Embryonic facial prominence (tissue), 1 donor: ENCODE measurements around the gene BGLAP.

Experiments used
- DNase-seq: peaks from one replicate; pipeline ENCODE4 v3.0.0-alpha.2; 2016; ENCODE audit errors: extremely low spot score

Gene BGLAP

DNA sequence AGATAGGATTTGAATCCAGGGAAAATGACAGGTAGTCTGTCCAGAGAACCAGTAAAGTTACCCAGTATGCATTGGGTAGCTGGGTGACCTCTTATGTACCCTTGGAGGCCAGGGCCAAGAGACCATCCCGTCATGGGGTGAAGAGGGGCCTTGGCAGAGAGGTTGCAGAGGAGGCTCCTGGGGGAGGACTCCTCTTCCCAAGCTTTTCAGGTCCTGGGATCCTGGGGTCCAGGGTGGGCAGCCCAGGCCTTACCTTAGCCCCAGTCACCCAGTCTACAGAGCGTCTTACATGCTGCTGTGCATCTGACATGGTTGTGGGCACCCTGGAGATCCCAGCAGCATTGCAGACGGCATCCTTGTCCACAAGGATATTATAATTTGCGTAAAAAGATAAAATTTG, 15.2 kb upstream of the BGLAP start:
- DNase-seq: no peak

DNA sequence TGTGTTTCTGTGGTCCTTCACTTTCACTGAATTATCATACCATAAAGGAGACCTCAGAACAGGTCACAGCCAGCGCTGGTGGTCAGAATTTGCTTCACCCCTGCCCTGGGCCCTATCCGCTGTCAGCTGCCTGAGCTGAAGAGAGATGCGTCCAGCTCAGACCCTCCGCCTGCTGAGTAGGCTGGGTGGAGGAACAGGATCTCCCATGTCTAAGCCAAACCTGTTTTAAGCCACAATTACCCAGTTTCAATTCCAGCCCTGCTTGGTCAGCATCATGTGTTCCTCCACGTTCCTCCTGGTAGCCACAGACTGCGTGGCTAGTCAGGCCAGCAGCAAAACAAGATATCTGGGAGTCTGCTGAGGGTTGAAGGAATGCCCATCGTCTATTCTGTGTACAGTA, 13.5 kb upstream of the BGLAP start:
- DNase-seq: no peak

DNA sequence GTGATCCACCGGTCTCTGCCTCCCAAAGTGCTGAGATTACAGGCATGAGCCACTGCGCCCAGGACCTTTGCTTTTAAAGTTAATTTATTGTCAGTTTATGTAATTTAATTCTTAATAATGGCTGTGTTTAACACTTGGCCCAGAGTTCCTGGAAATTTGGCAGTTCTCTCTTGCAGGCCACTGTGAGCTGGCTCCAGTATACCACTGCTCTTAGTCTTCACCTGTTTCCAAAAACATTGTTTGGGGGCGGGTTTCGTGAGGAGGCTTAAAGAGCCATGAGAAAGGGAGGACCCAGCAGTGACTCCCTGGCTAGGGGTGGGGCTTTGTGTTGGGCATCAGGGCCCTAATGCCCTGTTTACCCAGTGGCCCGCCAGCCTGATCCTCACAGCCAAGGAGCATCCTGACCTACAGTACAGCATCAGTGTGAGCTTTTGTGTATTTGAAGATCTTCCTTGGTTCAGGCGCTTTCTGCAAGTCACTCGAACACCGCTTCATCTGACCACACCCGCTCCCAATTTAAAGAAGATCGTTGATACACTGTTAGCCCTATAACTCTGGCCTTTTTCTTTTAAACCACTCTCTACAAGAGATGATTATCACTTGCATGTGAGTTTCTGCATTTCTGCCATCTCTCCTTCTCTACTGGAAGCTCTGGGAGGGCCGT, 12.0 kb upstream of the BGLAP start:
- DNase-seq: no peak

DNA sequence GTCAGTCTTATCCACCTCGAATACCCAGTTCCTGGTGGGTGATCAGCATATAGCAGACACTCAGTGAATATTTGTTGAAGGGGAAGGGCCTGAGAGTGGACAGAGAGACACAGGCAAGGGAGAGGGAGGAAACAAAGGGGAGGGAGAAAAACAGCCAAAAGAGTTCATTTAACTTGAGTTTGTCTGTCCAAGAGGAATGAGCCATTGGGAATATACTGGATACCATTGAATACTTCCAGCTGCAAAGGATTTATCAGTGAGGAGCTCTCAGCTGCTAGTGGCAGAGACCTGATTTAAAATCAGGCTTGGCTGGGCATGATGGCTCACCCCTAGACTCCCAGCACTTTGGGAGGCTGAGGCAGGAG, 11.5 kb upstream of the BGLAP start:
- DNase-seq: no peak

DNA sequence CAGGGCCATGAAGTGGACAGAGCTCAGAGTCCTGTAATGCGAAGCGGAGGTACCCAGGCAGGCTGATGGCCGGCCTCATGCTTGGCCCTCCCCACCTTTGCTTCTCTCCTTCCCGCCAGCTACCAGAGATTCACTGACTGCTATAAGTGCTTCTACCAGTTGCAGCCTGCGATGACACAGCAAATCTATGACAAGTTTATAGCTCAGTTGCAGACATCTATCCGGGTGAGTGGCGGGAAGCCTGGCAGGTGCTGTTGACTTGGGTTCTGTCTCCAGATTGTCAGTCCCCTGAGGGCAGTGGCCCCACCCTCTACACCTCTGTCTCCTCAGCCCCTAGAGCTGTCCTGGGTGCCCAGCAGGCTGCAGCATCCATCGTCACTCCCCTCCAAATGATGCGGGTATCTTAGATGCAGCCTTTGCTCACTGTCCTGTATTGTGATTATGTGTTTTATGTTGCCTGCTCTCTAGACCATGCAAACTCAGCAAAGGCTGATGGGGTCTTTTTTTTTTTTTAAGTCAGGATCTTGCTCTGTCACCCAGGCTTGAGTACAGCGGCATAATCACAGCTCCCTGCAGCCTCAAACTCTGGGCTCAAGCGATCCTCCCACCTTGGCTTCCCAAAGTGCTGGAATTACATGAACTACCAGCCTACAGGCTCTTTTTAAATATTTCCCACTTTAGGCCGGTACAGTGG, 9.6 kb upstream of the BGLAP start:
- DNase-seq: no peak

DNA sequence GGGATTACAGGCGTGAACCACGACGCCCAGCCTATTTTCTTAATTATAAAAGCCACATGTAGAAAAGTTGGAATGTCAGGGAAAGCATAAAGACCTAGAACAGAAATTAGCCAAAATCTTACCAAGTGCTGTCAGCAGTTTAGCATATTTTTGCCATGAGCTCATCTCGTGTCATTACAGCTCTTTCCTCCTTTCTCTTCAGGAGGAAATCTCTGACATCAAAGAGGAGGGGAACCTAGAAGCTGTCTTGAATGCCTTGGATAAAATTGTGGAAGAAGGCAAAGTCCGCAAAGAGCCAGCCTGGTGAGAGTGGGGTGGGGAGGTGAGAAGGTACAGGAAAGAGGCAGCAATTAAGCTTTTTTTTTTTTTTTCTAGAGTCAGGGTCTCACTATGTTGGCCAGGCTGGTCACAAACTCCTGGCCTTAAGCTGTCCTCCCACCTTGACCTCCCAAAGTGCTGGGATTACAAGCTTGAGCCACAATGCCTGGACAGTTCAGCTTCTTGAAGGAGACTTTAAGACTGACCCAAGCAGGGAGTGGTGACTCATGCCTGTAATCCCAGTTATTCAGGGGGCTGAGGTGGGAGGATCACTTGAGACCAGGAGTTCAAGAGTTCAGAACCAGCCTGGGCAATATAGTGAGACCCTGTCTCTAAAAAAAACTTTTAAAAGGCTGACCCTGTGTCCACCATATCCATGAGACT, 8.4 kb upstream of the BGLAP start:
- no peak for DNase-seq

DNA sequence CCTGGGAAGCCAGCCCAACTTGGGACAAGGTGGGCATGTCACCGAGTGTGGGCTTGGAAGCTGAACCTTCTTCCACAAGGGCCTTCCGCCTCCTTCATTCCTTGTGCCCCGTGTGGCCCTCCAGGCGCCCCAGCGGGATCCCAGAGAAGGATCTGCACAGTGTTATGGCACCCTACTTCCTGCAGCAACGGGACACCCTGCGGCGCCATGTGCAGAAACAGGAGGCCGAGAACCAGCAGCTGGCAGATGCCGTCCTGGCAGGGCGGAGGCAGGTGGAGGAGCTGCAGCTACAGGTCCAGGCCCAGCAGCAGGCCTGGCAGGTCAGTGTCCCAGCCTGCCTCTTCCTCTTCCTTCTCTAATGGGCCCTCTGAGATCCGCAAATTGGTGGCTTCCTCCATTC, 5.8 kb upstream of the BGLAP start:
- no peak for DNase-seq

DNA sequence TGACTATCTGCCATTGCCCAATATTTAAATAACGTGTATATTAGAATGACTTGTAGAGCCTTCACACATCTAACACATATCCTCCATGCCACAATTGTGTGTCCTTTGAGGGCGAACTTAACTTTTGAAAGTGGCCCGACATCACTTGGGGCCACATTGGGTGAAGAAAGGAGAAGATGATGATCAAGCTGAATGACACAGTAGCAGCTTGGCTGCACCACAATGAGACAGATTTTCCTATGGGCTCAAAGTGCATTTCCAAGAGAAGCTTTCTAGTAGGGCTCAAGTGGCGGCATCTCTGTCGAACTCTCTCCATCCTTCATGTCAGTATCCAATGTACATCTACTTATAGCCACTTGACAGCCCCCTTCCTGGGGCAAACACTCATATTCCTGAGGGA, 3.7 kb upstream of the BGLAP start:
- no peak for DNase-seq

DNA sequence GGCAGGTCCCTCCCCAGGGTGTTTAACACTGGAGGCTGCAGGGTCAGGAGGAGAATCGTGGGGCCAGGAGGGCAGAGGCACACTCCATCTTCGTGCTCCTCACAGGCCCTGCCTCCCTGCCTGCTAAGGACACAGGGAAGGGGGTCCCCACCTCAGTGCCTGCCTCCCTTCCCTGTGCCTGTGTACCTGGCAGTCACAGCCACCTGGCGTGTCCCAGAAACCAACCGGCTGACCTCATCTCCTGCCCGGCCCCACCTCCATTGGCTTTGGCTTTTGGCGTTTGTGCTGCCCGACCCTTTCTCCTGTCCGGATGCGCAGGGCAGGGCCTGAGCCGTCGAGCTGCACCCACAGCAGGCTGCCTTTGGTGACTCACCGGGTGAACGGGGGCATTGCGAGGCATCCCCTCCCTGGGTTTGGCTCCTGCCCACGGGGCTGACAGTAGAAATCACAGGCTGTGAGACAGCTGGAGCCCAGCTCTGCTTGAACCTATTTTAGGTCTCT, 623 bp upstream of the BGLAP start:
- no peak for DNase-seq

DNA sequence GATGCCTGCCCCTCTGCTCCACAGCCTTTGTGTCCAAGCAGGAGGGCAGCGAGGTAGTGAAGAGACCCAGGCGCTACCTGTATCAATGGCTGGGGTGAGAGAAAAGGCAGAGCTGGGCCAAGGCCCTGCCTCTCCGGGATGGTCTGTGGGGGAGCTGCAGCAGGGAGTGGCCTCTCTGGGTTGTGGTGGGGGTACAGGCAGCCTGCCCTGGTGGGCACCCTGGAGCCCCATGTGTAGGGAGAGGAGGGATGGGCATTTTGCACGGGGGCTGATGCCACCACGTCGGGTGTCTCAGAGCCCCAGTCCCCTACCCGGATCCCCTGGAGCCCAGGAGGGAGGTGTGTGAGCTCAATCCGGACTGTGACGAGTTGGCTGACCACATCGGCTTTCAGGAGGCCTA, 754 bp downstream of the BGLAP start:
- no peak for DNase-seq

DNA sequence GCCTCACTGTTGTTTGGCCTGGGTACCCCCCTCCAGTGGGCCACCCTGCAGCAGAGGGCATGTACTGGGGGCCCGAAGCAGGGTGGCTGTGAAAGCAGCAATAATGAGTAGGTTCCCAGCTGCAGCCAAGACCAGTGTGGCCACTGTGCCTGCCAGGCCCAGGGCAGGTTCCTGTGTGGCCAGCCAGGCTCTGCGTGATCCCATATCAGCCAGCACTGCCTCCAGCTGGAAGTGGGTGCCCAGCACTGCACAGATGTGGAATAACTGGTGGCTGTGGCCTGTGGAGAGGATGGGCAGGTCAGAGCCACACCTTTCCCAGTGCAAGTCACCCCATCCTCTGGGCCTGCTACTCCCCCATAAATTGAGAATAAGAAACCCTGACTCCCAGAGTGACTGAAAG, 2.1 kb downstream of the BGLAP start:
- no peak for DNase-seq

DNA sequence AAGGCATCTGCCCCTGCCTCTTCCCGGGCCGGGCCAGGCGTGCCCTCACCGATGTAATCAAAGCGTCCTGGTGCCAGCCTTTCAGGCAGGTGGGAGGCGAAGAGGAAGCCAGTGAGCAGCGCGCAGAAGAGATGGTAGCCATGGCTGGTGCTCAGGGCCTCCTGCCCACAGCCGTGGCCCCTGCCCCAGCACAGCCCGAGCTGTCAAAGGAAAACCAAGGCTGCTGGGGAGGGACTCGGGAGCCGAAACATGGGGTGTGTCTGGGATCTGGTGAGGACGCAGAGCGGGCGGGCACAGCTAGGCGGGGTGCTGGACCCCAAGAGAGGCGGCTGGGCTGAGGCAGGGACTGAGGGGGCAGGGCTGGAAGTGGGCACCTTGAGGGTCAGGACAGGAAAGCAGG, 2.7 kb downstream of the BGLAP start:
- no peak for DNase-seq

DNA sequence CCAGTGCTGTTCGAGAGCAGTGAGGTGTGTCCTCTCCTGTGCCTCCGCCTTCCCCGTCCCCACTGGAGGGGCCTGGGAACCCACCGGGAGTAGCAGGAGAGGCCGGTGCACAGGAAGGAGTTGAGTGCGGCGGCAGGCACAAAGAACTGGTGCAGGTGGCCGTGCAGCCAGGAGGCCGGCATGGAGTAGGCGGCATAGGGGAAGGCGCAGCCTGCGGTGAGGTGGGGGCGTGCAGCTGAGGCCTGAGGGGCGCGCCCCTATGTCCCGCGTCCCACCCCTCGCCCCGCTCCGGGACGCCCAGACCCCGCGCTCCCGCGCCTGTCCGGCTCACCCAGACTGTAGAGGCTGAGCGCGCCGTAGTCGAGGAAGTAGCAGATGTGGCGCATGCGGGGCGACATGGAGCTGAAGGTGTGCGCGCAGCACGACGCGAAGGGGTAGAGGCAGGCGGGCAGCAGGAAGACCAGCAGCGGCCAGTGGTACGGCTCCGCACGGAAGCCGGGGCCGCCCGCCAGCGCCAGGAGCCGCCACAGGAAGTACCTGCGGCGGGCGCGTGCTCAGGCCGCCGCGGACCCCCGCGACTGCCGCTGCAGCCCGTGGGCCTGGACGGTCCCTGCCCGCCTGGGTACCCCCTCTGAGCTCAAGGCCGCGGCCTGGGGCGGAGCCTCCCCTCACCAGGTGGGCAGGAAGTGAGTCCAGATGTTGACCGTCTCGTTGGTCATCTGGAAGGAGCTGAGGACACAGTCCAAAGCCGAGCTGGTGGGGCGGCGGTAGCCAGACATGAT, 3.7 kb downstream of the BGLAP start:
- DNase-seq: no peak

DNA sequence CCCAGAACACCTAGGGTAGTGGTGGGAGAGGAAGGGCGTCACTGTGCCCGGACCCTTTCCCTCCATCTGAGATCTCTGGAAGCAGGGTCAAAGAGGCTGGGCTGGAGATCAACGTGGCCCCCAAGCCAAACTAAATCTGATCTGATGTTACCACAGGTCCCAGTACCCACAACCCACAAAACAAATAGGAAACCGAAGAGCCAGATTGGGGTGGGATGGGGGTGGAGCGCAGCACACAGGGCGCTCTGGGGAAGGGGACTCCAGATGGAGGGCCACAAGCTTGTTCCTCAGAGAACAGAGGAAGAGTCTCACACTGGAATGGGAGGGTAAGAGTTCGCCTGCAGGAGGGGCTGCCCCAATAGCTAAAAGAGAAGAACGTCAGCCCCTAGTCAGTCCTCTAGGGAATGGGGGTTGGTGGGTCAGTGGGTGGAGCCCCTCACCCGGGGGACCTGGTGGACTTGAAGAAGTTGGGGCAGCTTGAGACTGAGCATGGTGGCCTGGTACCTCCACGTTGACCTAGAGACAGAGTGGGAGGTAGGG, 4.3 kb downstream of the BGLAP start:
- no peak for DNase-seq

DNA sequence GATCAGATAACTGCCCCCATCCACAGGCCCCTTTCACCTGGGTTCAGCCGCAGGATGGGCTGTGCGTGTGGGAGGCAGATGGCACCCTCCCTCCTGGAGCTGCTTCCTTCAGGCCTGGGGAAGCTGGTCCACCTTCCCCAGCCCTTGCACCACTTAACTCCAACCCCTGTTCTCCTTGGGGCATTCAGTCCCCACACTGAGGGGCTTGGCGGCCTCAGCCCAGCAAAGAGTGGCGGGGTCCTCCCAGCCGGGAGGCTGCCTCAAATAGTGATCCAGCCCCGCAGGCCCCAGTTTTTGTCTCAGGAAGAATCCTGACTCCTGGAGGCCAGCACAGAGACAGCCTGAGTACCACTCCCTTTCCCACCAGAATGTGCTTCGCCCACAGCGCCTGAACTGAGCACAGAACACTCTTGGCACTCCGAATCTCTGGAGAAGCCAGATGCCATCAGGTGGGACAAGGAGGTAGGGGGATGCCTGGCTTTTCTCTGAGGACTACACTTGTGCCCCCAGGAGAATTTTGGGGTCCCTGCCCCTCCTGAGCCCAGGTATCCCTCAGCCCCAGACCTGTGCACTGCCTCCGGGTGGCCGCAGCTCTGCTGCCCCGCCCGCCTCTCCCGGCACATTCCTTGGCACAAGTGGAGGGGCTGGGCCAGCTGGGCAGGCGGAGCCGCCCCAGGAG, 4.9 kb downstream of the BGLAP start:
- DNase-seq: no peak

DNA sequence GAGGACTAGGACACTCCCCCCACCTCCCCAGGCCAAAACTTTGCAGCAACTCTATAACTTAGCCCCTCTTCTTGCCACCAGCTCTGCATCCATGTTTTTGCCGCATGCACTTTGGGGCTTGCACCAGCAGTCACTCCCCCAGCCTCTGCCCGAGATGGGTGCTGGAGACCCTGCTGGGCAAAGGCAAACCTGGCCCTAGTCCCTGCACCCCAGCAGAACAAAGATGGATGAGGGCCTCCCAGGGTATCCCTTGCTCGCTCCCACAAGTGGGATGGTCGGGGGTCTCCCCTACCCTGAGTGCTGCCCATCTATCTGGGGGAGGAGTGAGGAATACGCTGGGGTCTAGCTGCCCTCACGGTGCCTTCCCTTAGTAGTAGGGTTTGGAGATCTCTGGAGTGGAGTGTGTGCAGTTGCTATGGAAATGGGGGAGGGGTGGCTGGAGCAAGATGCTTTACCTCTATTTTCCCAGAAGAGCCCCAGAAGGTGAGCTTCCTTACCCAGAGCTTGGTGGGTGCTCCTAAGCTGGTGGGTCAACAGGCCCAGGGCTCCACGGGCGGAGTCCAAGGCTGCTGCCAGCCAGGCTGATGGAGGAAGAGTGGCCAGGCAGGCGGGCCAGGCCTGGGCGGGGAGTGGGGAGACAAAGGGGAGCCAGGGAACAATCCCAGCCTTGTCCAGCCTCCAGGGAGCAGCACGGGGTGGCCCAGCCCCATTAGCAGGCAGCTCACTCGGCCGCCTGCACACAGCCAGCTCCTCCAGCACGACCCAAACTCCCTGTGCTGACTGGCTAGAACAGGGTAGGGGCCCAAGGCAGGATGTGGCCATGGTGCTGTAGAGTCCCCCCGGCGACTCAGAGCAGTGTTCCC, 5.7 kb downstream of the BGLAP start, which contains the start of gene PAQR6:
TSS of gene PAQR6 (minus strand) at position 597 of the 863 bp plus-strand sequence. CDS start 1,325 bp downstream, outside the sequence.
- DNase-seq: no peak

DNA sequence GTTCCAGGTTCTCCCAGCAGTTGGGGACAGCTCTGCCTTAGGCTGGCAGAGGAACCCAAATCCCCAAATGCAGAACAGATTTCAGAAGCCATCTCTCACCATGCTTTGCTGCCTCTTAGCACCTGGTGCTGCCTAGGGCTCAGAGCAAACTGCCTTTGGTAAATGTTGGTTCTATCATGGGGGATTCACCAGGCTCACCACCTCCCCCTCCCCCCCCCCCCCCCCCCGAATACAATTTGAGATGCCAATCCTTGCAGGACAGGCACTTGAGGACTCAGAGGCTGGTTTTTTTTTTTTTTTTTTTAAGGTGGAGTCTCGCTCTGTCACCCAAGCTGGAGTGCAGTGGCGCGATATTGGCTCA, 6.3 kb downstream of the BGLAP start:
- DNase-seq: no peak

DNA sequence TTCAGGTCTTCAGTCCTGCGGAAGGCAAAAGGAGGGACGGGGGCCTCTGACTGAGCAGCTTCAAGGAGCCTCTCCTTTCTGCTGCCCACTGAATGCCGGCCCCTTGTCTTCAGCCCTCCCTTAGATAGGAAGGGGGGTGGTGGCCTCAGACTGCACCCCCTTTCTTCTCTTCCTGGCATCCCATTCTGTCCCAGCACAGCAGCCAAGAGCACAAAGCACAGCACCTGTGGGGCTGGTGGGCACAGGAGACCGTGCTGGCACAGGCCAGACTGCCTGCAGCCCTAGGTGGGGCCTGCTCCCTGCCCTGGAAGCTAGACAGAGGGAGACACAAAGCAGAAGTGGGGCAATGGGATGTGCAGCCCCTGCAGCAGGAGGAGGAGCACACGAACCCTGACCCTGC, 7.6 kb downstream of the BGLAP start:
- no peak for DNase-seq

DNA sequence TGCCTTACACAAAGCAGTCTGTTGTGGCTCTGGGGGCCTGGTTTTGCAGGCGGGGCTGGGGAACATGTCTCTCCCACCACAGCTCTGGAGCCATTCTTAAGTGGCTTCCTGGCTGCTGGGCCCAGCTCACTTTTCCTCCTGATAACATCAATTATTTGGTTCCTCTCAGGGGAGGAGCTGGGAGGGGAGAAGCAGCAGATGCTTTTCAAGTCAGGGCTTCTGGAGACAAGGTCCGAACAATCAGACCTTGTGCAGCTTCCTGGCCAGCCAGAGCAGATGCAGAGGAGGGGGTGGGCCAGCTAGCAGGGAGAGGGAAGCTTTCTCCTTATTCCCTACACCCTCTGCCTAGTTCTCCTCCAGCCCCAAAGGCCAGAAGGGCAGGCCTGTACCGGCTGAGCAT, 9.5 kb downstream of the BGLAP start:
- DNase-seq: no peak

DNA sequence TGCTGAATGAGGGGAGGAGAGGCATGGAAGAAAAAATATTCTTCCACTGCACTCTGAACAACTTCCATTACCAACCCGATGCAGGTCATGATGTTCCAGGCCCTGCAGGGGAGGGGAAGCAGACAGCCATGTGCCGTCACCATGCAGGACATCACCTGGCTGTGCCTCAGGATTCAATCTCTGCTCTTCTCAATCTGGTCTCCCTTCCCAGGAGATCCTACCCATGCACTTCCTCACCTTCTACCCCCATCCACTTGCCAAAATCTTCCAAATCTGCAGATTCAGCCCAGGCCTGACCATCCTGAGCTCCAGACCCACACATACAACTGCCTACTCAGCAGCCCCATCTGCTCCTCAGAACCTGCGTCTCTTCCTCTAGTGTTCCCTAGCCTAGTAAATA, 11.7 kb downstream of the BGLAP start:
- DNase-seq: no peak
